SH-SY5Y (cell line): ENCODE measurements around the gene KDELR3.

Experiments
- GATA2 ChIP-seq: IDR thresholded peaks from 2 replicates; pipeline ENCODE4 v1.6.1; 2011; ENCODE audit warnings: mild to moderate bottlenecking, low read depth, low read length
- GATA3 ChIP-seq: IDR thresholded peaks from 2 replicates; pipeline ENCODE4 v1.6.1; 2011; ENCODE audit warnings: low read depth, mild to moderate bottlenecking, low read length, moderate library complexity

Gene KDELR3

DNA sequence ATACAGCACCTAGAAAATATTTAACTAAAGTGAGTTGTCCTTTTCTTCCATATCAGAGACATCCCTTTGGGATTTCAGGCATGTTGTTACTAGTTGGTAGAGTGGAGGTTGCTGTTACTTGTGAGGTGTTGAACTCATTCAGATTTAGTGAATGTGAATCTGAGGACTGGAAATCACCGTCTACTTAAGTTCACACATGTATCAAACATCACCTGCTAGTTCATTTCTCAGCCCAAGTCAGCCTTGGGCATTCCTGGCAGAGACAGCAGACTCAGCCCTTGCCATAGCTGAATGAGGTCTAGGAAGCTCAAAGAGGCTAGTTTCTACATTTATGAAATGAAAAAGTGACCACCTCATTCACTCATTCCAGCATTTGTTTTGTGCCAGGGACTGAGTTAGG, 9.7 kb downstream of the KDELR3 start:
- no peak for TF ChIP-seq GATA3
- no peak for TF ChIP-seq GATA2

GRCh38 chr22:38479096-38479837, 11.4 kb downstream of the KDELR3 start:
- no peak for TF ChIP-seq GATA3
- TF ChIP-seq GATA2: no peak

GRCh38 chr22:38481162-38481870, 13.4 kb downstream of the KDELR3 start:
- TF ChIP-seq GATA3: no peak
- no peak for TF ChIP-seq GATA2

DNA sequence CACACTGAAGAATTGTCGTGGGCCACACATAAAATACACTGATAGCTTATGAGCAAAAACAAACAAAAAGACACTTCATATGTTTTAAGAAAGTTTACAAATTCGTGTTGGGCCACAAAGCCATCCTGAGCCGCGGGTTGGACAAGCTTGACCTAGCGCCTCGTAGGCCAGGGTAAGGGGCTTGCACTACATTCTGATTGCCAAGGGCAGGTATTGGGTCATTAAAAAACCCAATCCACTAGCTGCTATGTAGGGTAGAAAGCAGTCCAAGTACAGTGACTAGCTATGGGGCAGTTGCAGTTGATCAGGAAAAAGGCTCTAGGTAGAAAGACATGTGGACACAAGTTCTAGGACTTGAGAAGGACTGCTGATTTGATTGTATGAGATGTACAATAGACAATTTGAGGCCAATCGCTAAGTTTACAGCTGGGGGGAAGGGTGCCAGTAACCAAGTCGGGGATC, 14.0 kb downstream of the KDELR3 start:
- TF ChIP-seq GATA2 (no peak), GATA3 (no peak)

DNA sequence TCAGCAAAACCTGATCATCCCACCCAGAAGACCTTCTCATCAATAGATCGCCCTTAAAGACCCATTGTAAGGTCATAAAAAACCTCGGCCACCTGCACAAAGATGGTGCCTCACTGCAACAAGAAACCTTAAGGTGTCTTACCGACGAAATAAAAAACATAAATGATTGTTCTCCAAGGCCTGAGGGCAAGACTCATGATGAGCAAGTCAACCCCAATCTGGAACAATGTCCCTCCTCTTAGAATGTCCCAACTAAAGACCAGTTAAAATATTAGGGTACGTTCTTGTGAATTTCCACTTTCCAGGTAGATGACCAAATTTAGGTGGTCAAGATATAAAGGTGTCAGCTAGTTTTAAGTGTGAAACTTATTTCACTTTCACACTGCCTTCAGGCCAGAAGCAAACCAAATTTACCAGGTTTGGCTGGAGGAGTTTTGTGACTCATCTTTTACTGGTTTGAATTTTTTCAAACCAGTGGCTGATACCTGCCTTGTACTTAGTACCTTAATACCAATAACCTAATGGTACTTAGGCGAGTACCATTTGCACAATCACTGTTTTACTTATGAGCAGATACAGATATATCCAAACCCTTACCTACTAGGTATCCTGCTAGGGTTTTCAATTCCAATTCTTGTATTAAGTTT, 14.9 kb downstream of the KDELR3 start:
- TF ChIP-seq GATA2 (no peak), GATA3 (no peak)

DNA sequence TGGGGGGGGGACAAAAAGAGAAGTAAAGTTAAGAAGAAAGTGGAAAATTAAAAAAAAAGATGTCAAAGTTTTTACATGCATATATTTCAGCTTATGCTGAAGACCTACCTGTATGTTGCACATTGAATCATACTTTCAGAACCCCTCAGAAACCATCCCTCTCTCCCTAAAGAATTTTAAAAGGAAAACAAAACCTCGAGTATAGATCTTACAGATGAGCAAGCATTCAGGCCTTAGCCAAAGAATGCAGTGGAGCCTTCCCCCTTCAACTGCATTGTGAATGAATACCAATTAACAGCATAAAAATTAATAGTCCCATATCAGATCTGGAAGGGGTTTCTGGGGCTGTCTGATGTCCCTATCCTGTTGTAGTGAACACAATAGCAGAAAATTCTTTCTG, 16.3 kb downstream of the KDELR3 start:
- TF ChIP-seq GATA3 (no peak), GATA2 (no peak)

DNA sequence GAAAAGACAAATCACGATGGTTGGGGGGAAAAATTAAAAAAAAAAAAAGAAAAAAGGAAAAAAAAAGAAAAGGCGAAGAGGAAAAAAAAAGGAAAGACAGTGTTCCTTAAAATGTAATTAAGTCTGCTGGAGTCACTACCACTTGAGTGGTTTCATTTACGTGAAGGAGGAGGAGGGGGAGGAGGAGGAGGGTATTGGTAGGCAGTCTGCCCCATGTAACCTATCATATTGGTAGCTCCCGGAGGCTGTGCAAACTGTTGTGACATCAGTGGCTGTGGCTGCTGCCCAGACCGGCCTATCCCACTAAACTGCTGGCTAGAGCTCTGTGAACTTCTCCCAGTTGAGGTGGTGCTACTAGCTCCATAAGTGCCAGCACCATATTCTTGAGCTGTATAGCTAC, 17.9 kb downstream of the KDELR3 start:
- TF ChIP-seq GATA3: no peak
- TF ChIP-seq GATA2: no peak

- TF ChIP-seq GATA3 (no peak), GATA2 (no peak)
Measured at GRCh38 chr22:38487946-38488345, 20.1 kb downstream of the KDELR3 start.

DNA sequence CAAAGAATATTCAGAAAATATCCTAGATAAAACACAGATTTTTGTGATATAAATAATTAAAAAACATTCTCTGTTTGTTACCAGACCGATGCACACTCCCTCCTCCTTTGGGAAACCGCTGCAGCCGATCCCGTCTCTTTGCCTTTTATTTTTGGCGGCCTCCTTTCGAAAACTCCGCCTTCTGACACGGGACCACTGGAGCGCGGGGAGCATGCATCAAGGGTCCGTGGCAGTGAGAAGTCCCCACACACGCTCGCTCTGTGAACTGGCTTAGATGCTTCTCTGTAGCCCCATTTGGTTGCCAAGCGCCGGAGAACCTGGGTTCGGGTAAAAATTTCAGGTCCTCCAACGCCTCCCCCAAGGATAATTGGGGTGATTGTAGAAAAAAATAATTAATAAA, 21.2 kb downstream of the KDELR3 start:
- TF ChIP-seq GATA3: no peak
- no peak for TF ChIP-seq GATA2

GRCh38 chr22:38489561-38490145, 21.8 kb downstream of the KDELR3 start:
- TF ChIP-seq GATA2: no peak
- no peak for TF ChIP-seq GATA3

- no peak for TF ChIP-seq GATA3
- TF ChIP-seq GATA2: no peak
Measured at GRCh38 chr22:38490475-38490874, 22.6 kb downstream of the KDELR3 start.

- no peak for TF ChIP-seq GATA2
- TF ChIP-seq GATA3: no peak
Measured at GRCh38 chr22:38490915-38491314, 23.0 kb downstream of the KDELR3 start.

- TF ChIP-seq GATA2: no peak
- TF ChIP-seq GATA3: no peak
Measured at GRCh38 chr22:38491707-38492348, 23.9 kb downstream of the KDELR3 start.

DNA sequence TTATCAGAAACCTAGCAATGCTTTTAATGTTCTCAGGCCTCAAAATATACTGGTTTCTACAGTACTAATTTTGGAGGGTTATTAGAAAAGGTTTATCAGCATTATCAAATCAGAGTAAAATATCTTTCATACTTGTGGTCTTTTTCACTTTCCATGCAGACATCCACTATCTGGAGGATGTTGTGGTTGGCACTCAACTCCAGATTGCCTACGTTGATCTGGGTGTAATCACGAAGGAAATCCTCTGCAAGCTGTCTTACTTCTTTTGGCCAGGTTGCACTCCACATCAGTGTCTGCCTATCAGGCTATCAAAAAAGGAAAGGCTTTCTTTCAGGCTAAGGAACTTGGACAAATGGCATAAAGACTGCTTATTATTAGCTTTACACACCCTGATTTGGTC, 26.6 kb downstream of the KDELR3 start:
- TF ChIP-seq GATA3 (no peak), GATA2 (no peak)

- TF ChIP-seq GATA2 (no peak), GATA3 (no peak)
Measured at GRCh38 chr22:38494939-38495338, 27.0 kb downstream of the KDELR3 start.
